Left ventricle myocardium inferior (tissue), 1 donor: Measurements from ENCODE around the gene LRRC1. TPM values are rescaled to one million over a fixed set of nuclear protein-coding genes. Genes with fewer than 3 reads are reported as not detected.
A peak's percentile ranks its signal among the peaks of the same experiment; 100 is the strongest.

Source experiments
- DNase-seq: peaks from one replicate; pipeline ENCODE4 v3.0.0-alpha.2; 2020
- H3K27ac ChIP-seq: fragments of 200-600 bp; replicated peaks from 2 replicates; pipeline ENCODE4 v1.8.0; 2021
- H3K27me3 ChIP-seq: fragments of 200-600 bp; 2 replicates; pipeline ENCODE4 v1.8.0; 2021; ENCODE audit warnings: low read depth
- H3K36me3 ChIP-seq: fragments of 200-600 bp; 2 replicates; pipeline ENCODE4 v1.8.0; 2021
- H3K4me1 ChIP-seq: fragments of 200-600 bp; 2 replicates; pipeline ENCODE4 v1.8.0; 2021
- H3K4me3 ChIP-seq: fragments of 200-600 bp; 2 replicates; pipeline ENCODE4 v1.8.0; 2021; ENCODE audit warnings: mild to moderate bottlenecking, moderate library complexity
- H3K9me3 ChIP-seq: fragments of 200-600 bp; replicated peaks from 2 replicates; pipeline ENCODE4 v1.8.0; 2021
- CTCF ChIP-seq: fragments of 200-600 bp; IDR thresholded peaks from 2 replicates; pipeline ENCODE4 v1.8.0; 2021; ENCODE audit warnings: antibody characterized with exemption, mild to moderate bottlenecking, borderline replicate concordance
- intact Hi-C: fragments of 100-400 bp; cut with micrococcal nuclease; formaldehyde crosslinking; loops from one replicate; pipeline ENCODE4 v1.11.0; 2022
- total RNA-seq: library from RNA; stranded (reverse); fragmentation: NEBNext Ultra II Directional; extraction: Animal tissue kit (Norgen Biotek cat#: 25700); gene quantifications from one replicate; pipeline ENCODE4 v1.2.1, GENCODE V29; 2021
- donor health status: DM: no; HTN: yes; CAD: no; lungs with severe emphysema.

Gene LRRC1
- total RNA-seq, 1 donor from 2014 or later = 2.7 TPM

DNA sequence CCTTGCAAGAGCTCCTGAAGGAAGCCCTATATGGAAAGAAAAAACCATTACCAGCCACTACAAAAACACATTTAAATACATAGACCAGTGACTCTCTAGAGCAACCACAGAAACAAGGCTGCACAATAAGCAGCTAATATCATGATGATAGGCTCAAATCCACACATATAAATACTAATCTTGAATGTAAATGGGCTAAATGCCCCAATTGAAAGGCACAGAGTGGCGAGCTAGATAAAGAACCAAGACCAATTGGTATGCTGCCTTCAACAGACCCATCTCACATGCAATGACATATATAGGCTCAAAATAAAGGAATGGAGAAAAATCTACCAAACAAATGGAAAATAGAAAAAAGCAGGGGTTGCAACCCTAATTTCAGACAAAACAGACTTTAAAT is 153.0 kb downstream of the LRRC1 start:
- intact Hi-C loops = no loop called here
- Histone ChIP-seq H3K27ac (no peak overlapping the region), H3K36me3 (no peaks in the 10 kb centered on the region), H3K4me1 (peaks cover 9% of the 10 kb centered on the region), H3K27me3 (no peaks in the 10 kb centered on the region), H3K4me3 (no peak overlapping the region), H3K9me3 (peaks cover 37% of the 10 kb centered on the region)
- no peak for DNase-seq
- no peak for TF ChIP-seq CTCF

DNA sequence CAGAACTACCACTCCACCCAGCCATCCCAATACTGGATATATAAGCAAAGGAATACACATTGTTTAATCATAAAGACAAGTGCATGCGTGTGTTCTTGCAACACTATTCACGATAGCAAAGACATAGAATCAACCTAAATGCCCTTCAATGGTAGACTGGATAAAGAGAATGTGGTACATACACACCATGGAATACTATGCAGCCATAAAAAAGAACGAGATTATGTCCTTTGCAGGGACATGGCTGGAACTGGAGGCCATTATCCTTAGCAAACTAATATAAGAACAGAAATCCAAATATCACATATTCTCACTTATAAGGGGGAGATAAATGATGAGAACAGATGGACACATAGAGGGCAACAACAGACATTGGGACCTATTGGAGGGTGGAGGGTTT is 156.6 kb downstream of the LRRC1 start:
- Histone ChIP-seq H3K4me3 (no peak overlapping the region), H3K36me3 (no peaks in the 10 kb centered on the region), H3K9me3 (peaks cover 37% of the 10 kb centered on the region), H3K27me3 (no peaks in the 10 kb centered on the region), H3K4me1 (no peaks in the 10 kb centered on the region), H3K27ac (no peak overlapping the region)
- no peak for TF ChIP-seq CTCF
- no peak for DNase-seq
- intact Hi-C loops = loop anchor here (10.0 kb wide), 1 partner anchor 157 kb away; the partner anchor contains the start of gene LRRC1

DNA sequence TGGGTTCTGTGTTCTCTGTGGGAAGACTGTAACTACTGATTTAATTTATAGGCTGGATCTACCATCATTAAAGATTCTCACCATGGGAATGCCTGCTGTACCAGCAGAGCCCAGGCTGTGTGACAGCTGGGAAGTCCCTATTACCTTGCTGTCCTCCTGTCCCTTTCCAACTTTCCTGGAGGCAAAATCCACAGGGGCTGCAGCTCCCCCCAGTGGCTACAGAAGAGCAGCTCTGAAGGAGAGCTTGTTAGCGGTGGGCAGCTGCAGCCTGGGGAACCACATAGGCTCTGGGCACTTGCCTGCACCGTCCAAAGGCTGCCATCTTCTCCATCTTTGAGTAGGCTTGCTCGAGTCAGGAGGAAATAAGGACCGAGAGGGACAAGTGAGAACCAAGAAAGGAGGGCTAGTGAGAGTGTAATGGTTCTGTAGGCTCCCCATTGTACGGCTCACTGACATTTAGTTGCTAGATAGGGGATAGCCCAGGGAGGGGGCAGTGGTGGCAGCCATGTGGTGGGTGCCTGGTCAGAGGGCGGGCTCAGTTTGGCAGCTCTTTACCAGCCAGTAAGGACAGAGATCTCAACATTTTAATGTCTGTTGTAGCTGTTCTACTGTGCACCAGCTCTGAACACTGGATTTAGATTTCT is 161.4 kb downstream of the LRRC1 start:
- DNase-seq = peak; percentile 60

GRCh38 chr6:53956804-53957203 is 162.0 kb downstream of the LRRC1 start:
- no peak for DNase-seq
- Histone ChIP-seq H3K4me3 (no peak overlapping the region), H3K27ac (no peak overlapping the region), H3K36me3 (no peaks in the 10 kb centered on the region), H3K27me3 (peaks cover 4% of the 10 kb centered on the region), H3K9me3 (no peaks in the 10 kb centered on the region), H3K4me1 (peaks cover under 1% of the 10 kb centered on the region)
- intact Hi-C loops = loop anchor here (10.0 kb wide), 1 partner anchor 162 kb away; the partner anchor contains the start of gene LRRC1
- no peak for TF ChIP-seq CTCF

More for the DNA sequence above, 161.4 kb downstream of the LRRC1 start:
- Histone ChIP-seq H3K27ac (no peak overlapping the region), H3K4me1 (no peaks in the 10 kb centered on the region), H3K27me3 (peaks cover 4% of the 10 kb centered on the region), H3K4me3 (no peak overlapping the region), H3K9me3 (peaks cover 5% of the 10 kb centered on the region), H3K36me3 (no peaks in the 10 kb centered on the region)
- peak; percentile 80 for TF ChIP-seq CTCF
- intact Hi-C loops = loop anchor here (10.0 kb wide), 1 partner anchor 161 kb away; the partner anchor contains the start of gene LRRC1

DNA sequence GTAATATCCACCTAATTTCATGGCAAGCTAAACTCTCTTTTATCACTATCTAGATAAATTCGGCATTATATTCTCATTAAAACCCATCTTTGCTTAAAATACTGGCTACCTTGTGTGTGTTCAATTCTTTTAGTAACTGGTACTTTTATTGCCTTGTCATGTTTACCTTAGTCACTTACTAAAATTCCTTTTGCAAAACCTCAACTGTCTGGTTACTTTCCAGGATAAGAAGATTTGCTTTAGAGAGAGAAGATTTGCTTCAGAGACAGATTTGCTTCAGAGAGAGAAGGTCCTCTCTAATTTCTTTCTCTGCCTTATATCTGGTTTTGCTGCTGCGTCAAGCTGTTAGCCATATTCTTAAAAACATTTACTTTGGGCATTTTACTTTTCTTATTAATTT is 164.9 kb downstream of the LRRC1 start:
- Histone ChIP-seq H3K36me3 (no peaks in the 10 kb centered on the region), H3K4me3 (no peak overlapping the region), H3K27ac (no peak overlapping the region), H3K9me3 (no peaks in the 10 kb centered on the region), H3K4me1 (peaks cover 10% of the 10 kb centered on the region), H3K27me3 (peaks cover 4% of the 10 kb centered on the region)
- no peak for TF ChIP-seq CTCF
- intact Hi-C loops = loop anchor here (10.0 kb wide), 1 partner anchor 165 kb away; the partner anchor contains the start of gene LRRC1
- no peak for DNase-seq
